ENCODE data around the gene USP11.

GRCh38 chrX:47208108-47208507, 24.7 kb upstream of the USP11 start:
- TF ChIP-seq CTCF (conservative IDR thresholded peaks at IDR 0.05; ENCODE audit: low read depth in 2 of 2) (no peak), EZH2phosphoT487 (IDR thresholded peaks at IDR 0.05; ENCODE audit: unreplicated experiment) (no peak), POLR2AphosphoS5 (IDR thresholded peaks at IDR 0.05; ENCODE audit: low read depth) (no peak), REST (IDR thresholded peaks at IDR 0.05; ENCODE audit: unreplicated experiment) (no peak), EZH2 (IDR thresholded peaks at IDR 0.05; ENCODE audit: low read depth, unreplicated experiment) (no peak), CREB1 (CRISPR knock-in tag; IDR thresholded peaks at IDR 0.05; ENCODE audit: low read depth) (no peak), ZNF331 (CRISPR knock-in tag; IDR thresholded peaks at IDR 0.05; ENCODE audit: low read depth) (no peak), STAT1 (IDR thresholded peaks at IDR 0.05; ENCODE audit: unreplicated experiment) (no peak), ETS1 (IDR thresholded peaks at IDR 0.05) (no peak), NANOG (IDR thresholded peaks at IDR 0.05; ENCODE audit: borderline replicate concordance) (no peak), ZNF462 (CRISPR knock-in tag; IDR thresholded peaks at IDR 0.05) (no peak), ZNF114 (CRISPR knock-in tag; IDR thresholded peaks at IDR 0.05) (no peak), JUNB (IDR thresholded peaks at IDR 0.05; ENCODE audit: unreplicated experiment) (no peak)
